GM19467 (cell line): ENCODE measurements around the gene GALK1.
"Not testable (repeated sequence)": the region's sequence is repeated elsewhere in the genome, so short reads cannot be mapped to it uniquely, and the experiment has no call there.

ENCODE experiments used
- ATAC-seq: cut with Tn5 transposase; IDR thresholded peaks from one replicate; pipeline ENCODE4 v1.9.1; 2021; ENCODE audit warnings: mild to moderate bottlenecking, moderate library complexity; ENCODE audit not compliant: unreplicated experiment

Gene GALK1

DNA sequence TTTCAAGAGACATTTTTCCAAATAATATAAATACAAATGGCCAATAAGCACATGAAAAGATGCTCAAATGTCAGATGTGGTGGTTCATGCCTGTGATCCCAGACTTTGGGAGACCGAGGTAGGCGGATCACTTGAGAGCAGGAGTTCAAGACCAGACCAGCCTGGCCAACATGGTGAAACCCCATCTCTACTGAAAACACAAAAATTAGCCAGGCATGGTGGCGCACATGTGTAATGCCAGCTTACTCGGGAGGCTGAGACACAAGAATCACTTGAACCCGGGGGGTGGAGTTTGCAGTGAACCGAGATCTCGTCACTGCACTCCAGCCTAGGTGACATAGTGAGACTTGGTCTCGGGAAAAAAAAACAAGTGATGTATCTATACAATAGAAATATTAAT lies 2.9 kb upstream of the GALK1 start:
- no peak for ATAC-seq

DNA sequence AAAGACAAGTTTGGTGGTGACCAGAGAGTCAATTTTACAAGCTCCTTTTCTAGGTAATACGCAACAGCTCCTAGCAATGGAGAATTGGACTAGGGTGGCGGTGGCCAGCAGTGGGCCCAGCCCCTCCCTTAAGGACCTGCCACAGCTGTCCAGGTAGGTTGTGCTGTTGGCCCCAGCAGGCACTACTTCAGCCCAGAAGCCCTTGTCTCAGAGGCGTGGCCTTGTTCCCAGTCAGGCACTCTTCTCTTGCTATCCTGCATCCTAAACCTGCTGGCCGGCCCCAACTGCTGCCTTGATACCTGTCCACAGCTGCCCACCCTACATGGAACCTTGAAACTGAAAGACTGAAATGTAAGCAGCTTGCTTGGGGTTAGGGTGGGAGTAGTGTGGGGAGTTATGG lies 989 bp upstream of the GALK1 start:
- ATAC-seq = no peak

DNA sequence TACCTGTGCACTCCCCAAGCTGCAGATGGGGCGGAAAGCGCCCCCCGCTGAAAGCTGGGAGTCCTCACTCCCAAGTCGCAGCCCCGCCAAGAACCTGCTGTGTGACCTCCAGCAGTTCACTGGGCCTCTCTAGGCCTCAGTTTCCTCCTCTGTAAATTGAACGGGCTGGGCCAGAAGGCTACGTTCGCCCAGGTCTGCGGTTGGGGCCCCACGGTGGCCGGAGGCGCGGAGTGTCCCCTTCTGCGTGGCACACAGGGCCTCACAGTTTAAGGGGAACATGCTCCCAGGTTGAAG lies 628 bp downstream of the GALK1 start:
- ATAC-seq = no peak

DNA sequence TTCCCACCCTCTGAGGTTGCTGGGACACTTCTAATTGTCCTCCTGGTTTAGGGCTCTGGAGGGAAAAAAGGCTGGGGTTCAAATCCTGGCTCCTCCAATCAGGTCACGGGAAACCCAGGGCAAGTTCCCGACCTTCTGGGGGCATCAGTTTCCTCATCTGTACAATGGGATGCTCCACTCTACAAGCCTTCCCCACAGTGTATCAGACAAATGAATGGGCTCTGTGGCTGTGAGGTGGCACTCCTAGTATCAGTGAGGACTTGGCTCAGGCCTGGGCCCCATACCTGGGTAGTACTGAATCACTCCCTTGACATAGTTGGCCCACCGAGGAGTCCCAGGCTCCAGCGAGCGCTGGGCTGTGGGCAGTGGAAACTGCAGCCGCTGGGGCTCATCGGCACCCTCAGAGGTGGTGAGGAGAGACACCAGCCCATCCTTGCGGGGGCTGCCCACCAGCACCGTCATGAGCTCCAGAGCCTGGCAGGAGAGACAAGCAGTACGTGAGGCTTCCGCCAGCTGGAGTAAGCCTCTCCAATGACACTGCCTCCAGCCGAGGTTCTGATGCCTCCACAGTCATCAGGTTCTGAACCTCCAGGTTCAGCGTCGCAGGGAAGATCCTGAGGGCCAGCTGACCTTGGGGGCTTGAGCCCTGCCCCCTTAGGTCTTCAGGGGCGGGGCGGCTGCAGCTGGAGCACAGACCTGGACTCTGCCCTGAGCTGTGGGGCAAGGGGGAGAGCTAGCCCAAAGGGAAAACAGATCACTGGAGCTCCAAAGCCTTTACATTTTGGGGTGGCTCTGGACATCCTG lies 1.2 kb downstream of the GALK1 start:
- ATAC-seq = no peak

DNA sequence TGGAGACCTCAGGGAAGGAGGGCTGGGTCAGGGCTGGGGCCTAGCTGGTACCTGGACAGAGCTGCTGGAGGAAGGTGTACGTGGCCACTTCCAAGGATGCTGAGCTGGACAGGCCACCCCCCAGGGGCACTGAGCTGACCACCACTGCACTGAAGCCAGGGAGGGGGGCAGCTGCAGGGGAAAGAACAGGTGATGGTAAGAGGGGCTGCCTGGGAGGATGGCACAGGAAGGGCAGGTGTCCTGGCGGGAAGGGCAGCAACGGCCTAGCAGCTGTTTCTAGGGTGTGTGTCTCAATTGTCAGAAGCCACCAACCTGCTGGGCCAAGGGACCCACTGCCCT lies 1.8 kb downstream of the GALK1 start:
- ATAC-seq = no peak

DNA sequence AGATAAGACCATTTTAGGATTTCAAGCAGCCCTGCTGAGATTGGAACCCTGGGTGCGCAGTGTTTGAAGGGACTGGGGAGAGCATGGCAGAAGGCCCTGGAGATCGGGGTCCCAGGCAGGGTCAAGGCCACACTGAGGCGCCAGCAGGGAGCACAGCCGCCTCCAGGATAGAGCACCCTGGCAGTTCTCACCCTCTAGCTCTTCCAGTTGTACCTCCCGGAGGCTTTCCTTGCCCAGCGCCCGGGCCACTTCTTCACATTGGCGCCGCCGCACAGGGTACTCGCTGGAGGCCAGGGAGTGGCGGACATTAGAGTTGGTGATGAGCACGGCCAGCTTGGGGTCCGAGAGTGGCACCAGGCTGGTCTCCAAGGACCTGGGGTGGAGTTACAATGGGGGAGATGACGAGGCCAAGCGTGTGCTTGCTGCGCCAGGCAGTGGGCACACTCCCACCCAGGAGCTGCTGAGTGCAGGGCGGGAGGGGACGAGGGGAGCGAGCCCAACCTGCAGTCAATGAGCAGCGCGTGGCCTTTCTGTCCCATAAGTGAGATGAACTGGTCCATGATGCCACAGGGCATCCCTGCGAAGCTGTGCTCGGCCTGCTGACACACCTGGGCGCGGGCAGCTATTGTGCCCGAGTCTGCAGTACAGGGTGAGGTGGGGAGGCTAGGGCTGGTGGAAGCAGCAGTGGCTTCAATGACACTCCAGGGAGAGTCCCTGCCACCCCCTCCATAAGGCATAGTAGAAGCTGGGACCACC lies 2.3 kb downstream of the GALK1 start:
- ATAC-seq = no peak

DNA sequence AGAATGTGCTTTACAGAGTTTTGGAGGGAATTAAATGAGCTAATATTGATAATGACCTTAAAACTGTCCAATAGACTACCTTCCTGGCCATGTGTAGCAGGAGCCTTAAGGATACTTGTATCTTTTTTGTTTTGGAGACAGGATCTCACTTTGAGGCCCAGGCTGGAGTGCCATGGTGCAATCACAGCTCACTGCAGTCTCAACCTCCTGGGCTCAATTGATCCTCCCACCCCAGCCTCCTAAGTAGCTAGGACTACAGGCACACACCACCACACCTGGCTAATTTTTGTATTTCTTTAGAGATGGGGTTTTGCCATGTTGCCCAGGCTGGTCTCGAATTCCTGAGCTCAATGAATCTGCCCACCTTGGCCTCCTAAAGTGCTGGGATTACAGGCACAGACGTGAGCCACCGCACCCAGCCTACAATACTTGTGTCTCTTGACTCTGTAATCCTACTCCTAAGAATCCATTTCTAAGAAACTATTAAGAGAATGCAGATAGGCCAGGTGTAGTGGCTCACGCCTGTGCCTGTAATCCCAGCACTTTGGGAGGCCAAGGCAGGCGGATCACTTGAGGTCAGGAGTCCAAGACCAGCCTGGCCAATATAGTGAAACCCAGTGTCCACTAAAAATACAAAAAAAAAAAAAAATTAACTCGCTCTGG lies 4.9 kb downstream of the GALK1 start:
- not testable (repeated sequence) for ATAC-seq

DNA sequence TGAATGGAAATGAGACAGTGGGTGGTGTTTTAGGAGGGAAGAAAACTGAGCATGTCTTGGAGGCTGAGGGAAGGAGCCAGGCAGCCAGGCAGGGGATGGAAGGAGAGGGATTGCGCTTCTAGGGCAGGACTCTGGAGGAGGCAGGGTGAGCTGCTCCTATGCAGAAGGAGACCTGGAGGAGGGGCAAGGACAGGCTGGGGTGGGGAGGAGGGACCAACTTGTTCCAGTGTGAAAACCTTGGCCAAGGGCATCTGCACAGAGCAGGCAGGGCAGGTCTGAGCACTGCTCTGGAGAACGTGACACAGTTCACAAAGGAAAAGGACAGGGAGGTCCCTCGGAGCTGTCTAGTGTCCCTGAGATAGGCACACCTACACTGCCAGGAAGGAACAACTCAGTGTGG lies 5.5 kb downstream of the GALK1 start:
- ATAC-seq = no peak

DNA sequence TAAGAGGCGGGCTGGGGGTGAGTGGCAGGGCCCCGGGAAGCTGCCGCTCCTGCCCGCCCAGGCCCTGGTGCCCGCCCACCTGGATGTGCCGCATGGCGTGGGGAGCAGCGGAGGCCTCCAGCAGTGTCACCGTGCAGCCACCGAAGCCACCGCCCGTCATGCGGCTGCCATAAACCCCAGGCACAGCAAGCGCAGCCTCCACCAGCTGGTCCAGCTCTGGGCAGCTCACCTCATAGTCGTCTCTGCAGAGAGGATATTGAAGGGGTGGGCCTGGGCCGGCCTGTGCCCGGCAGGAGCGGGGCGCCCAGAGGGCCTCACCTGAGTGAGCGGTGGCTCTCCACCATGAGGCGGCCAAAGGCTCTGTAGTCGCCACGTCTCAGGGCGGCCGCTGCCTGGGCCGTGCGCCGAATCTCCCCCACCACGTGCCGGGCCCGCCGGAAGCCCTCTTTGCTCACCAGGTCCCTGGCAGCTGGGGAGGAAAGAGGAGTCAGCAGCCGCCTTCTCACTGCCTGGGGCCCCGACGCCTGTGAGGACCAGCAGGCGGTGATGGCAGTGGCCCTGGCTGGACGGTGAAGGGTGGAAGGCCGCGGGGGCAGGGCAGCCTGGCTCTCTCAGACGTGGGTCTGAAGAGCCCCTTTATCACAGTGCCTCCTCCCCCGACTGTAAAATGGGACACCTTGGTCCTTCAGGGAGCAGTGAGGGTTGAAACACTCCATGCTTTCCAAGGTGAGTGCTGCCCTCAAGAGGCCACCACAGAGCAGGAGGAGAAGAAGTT lies 6.7 kb downstream of the GALK1 start:
- no peak for ATAC-seq

DNA sequence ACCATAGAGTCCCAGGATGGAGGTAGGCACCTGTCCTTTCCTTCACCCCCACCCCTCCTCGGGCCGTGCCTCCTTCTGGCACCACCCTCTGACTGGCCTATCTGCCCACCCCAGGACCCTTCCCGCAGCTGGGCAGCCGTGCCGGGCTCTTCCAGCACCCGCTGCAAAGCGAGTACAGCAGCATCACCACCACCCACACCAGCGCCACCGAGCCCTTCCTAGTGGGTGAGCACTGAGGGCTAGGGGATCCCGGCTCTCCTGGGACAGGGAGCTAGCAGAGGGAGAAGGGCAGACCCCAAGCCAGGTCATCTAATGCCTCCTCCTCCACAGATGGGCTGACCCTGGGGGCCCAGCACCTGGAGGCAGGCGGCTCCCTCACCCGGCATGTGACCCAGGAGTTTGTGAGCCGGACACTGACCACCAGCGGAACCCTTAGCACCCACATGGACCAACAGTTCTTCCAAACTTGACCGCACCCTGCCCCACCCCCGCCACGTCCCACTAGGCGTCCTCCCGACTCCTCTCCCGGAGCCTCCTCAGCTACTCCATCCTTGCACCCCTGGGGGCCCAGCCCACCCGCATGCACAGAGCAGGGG lies 7.8 kb downstream of the GALK1 start:
- ATAC-seq = no peak

DNA sequence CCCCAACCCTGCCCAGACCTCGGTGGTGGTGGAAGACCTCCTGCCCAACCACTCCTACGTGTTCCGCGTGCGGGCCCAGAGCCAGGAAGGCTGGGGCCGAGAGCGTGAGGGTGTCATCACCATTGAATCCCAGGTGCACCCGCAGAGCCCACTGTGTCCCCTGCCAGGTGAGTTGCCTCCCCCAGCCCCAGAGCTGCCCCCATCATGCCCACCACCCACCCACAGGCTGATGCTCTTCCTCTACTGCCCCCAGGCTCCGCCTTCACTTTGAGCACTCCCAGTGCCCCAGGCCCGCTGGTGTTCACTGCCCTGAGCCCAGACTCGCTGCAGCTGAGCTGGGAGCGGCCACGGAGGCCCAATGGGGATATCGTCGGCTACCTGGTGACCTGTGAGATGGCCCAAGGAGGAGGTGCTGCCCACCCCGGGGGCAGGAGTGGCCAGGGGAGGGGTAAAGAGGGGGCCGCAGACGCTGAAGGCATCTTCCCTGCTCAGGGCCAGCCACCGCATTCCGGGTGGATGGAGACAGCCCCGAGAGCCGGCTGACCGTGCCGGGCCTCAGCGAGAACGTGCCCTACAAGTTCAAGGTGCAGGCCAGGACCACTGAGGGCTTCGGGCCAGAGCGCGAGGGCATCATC lies 8.4 kb downstream of the GALK1 start:
- no peak for ATAC-seq

DNA sequence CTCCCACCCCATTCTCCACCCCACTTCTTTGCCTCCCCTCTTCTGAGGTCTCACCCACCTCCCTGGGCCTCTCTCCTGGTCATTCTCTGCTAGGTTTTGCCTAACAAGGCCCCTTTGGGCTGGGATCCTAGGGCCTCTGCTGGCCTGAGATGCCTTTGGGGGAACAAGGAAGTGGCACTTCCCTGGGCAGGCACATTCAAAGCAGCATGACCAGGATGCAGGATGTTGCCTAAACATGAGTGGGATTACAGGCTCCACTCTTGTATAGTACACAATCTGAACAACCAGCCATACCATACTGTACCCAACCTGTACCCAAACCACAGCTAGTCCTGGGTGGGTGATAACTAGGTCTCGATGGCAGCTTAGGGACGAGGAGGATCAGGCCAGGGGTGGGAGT lies 9.0 kb downstream of the GALK1 start:
- no peak for ATAC-seq

DNA sequence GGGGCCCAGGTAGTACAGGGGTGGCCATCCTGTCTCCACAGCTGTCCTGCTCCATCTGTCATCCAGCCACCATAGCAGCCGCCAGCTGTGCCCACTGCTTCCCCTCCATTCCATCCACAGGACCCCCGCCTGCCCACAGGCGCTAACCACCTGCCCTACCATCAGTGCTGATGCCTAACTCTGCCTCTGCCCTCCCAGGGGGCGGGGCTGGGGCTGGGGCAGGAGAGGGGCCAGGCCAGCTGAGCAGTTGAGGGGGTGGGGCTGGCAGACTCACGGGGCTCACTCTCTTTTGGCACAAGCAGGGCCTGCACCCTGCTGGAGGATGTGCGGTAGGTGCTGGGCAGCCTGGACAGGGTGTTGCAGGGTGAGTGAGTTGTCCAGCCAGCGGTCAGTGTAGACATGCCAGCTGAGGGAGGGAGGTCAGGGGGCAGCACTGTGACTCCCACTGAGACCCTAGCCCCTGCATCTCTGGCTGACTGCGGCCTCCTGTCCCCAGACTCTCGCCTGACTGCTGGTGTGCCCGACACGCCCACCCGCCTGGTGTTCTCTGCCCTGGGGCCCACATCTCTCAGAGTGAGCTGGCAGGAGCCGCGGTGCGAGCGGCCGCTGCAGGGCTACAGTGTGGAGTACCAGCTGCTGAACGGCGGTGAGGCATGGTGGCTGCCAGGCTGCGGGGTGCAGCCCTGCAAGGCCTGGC lies 9.6 kb downstream of the GALK1 start:
- ATAC-seq = no peak

DNA sequence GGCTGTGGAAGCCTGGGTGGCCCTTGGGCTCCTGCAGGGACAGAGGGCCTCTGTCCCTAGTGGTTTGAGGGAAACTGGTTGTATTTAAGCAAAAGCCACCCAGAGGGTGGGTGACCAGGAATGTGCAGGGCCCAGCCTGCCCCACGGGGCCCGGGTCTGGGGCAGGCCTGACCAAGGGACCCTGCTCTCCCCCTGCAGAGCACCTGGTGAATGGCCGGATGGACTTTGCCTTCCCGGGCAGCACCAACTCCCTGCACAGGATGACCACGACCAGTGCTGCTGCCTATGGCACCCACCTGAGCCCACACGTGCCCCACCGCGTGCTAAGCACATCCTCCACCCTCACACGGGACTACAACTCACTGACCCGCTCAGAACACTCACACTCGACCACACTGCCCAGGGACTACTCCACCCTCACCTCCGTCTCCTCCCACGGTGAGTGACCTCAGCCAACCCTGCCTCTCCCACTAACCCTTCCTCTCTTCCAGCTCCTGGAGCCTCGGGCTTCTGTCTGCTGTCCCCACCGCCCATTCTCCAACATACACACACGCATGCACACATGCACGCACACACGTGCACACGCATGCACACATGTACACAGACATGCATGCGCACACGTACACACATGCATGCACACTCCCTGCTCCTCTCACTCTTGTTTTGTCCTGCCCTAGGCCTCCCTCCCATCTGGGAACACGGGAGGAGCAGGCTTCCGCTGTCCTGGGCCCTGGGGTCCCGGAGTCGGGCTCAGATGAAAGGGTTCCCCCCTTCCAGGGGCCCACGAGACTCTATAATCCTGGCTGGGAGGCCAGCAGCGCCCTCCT lies 10.4 kb downstream of the GALK1 start:
- no peak for ATAC-seq

DNA sequence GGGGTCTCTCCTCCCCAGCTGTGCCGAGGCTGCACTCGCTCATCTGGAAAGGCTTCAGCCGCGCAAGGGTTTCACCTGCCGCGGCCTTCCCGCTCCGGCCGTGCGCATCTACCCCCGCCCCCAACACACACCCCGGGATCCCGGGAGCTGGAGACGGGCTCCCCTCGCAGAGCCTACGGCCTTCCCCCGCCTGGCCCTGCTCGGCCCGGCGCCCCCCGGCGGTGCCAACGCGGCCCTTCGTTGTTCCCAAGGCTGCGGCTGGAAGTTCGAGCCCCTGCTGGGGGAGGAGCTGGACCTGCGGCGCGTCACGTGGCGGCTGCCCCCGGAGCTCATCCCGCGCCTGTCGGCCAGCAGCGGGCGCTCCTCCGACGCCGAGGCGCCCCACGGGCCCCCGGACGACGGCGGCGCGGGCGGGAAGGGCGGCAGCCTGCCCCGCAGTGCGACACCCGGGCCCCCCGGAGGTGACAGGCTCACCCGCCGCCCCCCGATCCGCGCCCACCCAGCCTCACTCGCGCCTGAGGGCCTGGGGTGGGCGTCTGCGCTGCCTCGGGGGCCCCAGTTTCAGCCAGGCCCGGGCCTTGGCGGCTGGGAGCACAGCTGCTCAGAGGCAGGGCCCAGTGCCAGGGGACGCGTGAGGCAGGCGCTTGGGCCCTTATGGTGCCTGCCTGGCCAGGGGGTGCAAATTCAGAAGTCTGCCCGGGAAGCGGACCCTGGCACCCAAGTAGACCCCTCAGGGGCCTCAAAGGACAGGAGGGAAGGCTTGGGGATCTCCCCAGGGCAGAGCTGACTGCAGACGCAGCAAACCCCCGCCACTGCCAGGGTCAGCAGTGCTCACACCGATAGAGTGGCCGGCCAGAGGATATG lies 11.2 kb downstream of the GALK1 start:
- no peak for ATAC-seq

DNA sequence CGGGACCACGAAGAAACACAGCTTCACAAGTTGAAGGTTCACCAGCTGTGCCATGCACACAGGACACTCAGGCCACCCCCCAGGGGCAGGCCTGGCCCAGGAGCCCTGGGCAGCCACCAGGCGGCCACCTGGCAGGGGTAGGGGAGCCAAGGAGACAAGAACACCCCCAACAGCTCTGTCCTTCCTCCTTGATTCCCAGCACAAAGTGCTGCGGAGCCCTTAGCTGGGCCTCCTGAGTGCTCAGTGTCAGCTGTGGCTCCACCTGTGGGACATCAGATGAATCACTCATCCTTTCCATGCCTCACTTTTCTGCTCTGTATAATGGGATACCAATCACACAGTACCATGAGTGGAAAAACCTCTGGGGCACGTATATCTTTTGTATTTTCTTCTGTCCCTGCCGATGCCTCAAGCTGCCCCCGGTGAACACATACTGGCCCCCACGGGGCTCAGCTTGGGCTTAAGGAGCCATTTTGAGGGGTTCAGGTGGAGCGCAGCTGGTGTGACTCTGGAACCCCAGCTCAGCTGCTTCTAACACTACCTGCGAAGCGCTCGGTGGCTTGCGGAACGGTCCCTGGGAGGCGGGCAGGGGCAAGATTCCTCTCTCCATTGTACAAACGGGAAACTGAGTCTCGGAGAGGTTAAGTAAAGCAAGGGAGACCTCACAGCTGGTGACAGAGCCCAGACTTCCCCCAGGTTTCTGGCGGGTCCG lies 12.0 kb downstream of the GALK1 start:
- ATAC-seq = no peak

DNA sequence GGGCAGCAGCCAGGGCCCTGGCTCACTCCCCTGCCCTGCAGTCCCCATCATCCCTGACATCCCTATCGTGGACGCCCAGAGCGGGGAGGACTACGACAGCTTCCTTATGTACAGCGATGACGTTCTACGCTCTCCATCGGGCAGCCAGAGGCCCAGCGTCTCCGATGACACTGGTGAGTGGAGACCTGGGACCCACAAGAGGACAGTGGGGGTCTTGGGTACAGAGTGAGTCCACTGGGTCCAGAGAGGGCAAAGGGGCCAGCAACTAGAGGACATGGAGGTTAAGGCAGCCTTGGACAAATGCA lies 12.6 kb downstream of the GALK1 start:
- ATAC-seq = no peak
